ENCODE measurements around the gene HOXC4. TPM values are rescaled to one million over a fixed set of nuclear protein-coding genes. Genes with fewer than 3 reads are reported as not detected.
"Not testable (repeated sequence)": the region's sequence is repeated elsewhere in the genome, so short reads cannot be mapped to it uniquely, and the experiment has no call there.

Gene HOXC4
- total RNA-seq, 4 donors from 2014 or later = 0.84 to 1.3 (median 1.1) TPM

DNA sequence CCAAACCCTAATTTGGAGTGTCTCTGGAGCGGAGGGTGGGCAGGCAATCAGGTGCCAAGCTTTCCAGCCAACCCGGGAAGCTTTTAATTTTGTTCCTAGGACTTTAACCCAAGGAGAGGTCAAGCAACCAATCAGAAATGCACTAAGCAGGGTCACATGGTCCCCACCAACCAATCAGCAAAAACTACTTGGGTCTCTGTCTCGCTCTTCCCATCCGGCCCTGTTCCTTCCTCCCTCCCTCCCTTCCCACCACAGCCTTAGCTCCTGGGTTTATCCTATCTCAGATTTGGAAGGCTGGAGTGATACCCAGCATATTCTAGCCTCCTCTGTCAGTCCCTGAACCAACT is 13.5 kb upstream of the HOXC4 start:
- ATAC-seq (ENCODE audit: low FRiP score) (no peak), DNase-seq (ENCODE audit: low spot score) (no peak)
- TF ChIP-seq, protein P1, sequence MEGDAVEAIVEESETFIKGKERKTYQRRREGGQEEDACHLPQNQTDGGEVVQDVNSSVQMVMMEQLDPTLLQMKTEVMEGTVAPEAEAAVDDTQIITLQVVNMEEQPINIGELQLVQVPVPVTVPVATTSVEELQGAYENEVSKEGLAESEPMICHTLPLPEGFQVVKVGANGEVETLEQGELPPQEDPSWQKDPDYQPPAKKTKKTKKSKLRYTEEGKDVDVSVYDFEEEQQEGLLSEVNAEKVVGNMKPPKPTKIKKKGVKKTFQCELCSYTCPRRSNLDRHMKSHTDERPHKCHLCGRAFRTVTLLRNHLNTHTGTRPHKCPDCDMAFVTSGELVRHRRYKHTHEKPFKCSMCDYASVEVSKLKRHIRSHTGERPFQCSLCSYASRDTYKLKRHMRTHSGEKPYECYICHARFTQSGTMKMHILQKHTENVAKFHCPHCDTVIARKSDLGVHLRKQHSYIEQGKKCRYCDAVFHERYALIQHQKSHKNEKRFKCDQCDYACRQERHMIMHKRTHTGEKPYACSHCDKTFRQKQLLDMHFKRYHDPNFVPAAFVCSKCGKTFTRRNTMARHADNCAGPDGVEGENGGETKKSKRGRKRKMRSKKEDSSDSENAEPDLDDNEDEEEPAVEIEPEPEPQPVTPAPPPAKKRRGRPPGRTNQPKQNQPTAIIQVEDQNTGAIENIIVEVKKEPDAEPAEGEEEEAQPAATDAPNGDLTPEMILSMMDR (IDR thresholded peaks at IDR 0.05) = no peak

DNA sequence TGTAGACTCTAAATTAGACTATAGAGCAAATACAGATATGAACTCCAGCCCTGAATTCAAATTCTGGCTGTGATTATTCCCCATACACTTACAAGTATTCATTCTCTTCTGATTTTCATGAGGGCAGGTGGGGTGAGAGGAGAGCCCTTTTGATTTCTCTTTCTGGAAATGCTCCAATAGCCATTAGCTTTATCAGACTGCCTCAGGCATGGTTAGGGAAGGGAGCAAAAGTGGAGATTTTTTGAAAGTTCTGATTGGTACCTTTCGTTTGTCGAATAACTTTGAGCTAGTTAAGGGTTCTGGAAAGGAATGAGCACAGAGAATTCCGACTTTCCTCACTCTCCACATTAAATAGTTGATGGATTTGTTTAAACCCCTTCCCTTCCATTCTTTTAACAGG is 13.0 kb upstream of the HOXC4 start:
- no peak for ATAC-seq (ENCODE audit: low FRiP score)

DNA sequence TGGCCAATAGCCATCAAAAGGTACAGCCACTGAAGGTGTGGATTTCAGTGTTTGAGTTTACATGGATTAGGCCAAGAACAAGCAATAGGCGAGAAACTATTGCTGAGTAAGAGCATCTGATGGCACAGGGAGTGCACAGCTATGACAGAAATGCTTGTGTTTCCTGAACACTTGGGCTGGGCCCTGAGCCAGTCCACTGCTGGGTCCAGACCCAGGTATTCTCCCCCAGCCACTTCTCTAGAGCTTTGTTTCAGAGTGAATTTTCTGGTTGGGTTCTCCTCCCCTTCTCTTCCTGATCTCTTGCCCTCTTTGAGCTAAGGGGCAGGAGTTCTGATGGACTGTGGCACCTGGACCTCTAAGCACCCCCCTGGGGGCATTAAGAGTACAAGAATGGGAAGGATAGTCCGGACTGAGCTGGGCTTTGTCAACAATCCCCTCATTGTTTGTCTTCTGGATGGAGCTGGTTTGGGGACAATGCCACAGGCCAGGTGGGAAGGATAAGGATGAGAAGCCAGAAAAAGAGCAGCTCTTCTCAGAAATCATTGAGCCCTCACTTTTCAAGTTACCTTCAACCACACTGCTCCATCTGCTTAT is 12.4 kb upstream of the HOXC4 start:
- TF ChIP-seq, protein P1 (IDR thresholded peaks at IDR 0.05) = no peak
- ATAC-seq (ENCODE audit: low FRiP score) (no peak), DNase-seq (ENCODE audit: low spot score) (no peak)

More for the DNA sequence above, 13.0 kb upstream of the HOXC4 start:
- DNase-seq (ENCODE audit: low spot score) = no peak
- TF ChIP-seq, protein P1 (IDR thresholded peaks at IDR 0.05) = no peak

DNA sequence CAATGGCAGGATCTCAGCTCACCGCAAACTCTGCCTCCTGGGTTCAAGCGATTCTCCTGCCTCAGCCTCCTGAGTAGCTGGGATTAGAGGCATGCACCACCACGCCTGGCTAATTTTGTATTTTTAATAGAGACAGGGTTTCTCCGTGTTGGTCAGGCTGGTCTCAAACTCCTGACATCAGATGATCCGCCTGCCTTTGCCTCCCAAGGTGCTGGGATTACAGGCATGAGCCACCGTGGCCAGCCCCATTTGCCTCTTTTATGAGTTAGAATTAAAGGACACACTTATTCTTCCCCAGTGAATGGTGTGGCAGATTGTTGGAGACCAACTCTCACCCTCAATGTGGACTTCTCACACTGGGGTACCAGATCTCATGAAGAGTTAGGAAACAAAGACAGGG is 11.6 kb upstream of the HOXC4 start:
- not testable (repeated sequence) for ATAC-seq (ENCODE audit: low FRiP score); DNase-seq (ENCODE audit: low spot score)

DNA sequence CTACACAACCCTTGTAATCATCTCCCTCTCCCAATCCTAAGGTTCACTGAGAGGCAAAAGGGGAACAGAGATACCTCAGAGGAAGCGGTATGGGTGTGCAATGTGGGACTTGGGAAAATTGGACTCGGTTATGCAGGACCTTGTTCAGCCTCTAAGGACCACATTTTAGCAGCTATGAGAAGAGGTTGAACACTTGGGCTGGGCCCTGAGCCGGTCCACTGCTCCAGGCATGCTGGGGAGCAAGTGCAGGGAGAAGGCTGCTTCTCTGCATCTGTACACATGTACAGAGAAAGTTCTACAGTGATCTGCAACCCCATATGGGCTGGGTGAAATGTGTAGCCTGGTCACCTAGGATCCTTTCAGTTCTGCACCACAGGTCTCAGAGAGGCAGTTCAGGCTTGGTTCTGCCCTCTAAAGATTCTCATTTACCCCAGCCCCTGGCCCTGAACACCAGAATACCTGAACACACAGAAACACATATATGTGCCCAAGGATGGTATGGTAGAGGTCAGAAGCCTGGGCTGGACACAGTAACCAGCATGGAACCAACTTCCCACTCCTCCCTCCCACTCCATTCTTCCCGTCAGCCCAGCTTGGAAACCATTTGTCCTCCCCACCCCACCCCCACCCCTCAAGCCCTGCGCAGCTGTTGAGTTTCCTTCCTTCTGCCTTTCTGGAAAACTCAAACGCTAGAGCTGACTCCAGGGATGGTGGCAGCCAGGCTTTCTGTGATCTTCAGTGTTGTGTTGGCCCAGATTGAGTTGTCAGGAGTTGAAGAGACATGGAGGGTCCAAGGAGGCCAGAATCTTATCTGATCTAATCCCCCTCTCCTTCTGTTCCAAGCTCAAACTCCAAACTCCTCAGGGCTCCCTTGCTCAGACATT is 10.4 kb upstream of the HOXC4 start:
- TF ChIP-seq, protein P1 (IDR thresholded peaks at IDR 0.05) = no peak
- no peak for ATAC-seq (ENCODE audit: low FRiP score)
- no peak for DNase-seq (ENCODE audit: low spot score)

DNA sequence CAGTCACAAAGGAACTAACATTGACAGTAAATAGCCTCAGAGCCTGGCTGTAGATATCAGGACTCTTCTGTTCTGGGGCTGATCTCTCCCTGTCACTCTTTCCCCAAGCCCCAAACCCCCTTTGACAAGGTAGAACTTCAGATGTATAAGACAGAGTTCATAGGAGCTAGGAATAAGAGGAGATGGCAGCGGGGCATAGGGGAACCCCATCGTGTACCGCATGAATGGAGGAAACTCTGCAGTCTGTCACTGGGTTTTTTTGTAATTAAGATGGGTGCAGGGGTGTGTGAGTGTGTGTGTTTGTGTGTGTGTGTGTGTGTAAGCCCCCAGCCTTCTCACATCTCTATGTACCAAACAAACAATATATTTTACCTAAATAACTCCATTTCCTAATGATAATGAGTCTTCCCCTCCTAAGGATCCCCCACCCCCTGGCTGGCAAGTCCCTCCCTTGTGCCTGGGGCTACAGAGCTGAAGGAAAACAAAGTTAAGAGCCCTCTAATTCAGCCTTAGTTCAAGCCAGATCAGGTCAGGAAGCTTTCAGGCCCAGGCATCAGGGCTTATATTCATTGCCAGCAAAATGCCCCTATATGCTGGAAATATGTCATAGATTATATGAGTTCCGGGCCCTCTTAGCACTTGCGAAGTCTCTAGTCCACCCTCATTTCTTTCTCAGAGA is 9.1 kb upstream of the HOXC4 start:
- DNase-seq (ENCODE audit: low spot score) (no peak), ATAC-seq (ENCODE audit: low FRiP score) (no peak)
- TF ChIP-seq, protein P1 (IDR thresholded peaks at IDR 0.05) = no peak

DNA sequence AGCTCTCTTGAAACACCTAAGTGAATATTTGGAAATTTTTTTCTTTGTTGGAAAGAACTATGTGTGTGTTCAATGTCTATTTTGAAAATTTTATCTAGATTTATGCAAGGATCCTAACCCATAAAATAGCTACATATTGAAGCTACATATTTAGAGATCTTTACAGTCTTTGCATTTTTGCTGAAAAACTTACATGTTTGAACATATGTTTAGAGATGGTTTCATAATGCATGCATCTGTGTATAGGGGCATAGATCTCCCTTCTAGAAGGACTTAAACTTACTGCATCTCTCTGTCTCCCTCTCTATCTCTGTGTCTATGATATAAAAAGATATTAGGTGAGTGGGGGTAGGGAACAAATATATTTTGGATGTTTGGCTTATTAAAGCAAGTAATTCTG is 8.2 kb upstream of the HOXC4 start:
- ATAC-seq (ENCODE audit: low FRiP score) = no peak

More for the DNA sequence above, 8.2 kb upstream of the HOXC4 start:
- no peak for DNase-seq (ENCODE audit: low spot score)
- TF ChIP-seq, protein P1 (IDR thresholded peaks at IDR 0.05) = no peak

All from omental fat pad (tissue), 4 donors.